Lower leg skin (tissue), 4 donors: Measurements from ENCODE around the gene GADD45B. TPM values are rescaled to one million over a fixed set of nuclear protein-coding genes. Genes with fewer than 3 reads are reported as not detected.

Source experiments
- DNase-seq, 2 donors: peaks; one replicate each; pipeline ENCODE4 v3.0.0-alpha.2; 2019; ENCODE audit warnings: low spot score in 2 of 2
- H3K4me3 ChIP-seq: fragments of 200-600 bp; sonication (generic); 2 replicates; pipeline ENCODE4 v1.5.1; 2017; ENCODE audit warnings: mild to moderate bottlenecking, low read depth; ENCODE audit not compliant: poor library complexity, severe bottlenecking
- CTCF ChIP-seq, 3 donors: fragments of 450-650 bp; IDR thresholded peaks; one replicate each; pipeline ENCODE4 v1.5.1; 2016; ENCODE audit warnings: antibody characterized with exemption in 3 of 3, mild to moderate bottlenecking in 3 of 3, moderate library complexity in 2 of 3
- POLR2A ChIP-seq, 2 donors: fragments of 450-650 bp; IDR thresholded peaks; one replicate each; pipeline ENCODE4 v1.6.1; 2016 to 2017; ENCODE audit warnings: antibody characterized with exemption in 2 of 2, mild to moderate bottlenecking in 1 of 2, moderate library complexity in 1 of 2
- WGBS, 2 donors: methylation state at CpG; one replicate each; pipeline ENCODE4 v1.1.5; 2018; 5-methylcytosine and 5-hydroxymethylcytosine counted together
- intact Hi-C: fragments of 100-400 bp; cut with DNase I; formaldehyde crosslinking; loops from one replicate; pipeline ENCODE4 v1.15.0; 2023; ENCODE audit warnings: low total_unique reads
- total RNA-seq, 4 donors: library from RNA; depleted of rRNA; stranded (reverse); fragments of >200 nt; gene quantifications; one replicate each; pipeline ENCODE4 v1.1.0, GENCODE V29; 2016

Gene GADD45B
- total RNA-seq, 4 donors from 2014 or later = 74.0 to 205 (median 106) TPM

- H3K4me3 ChIP-seq = no peak overlapping the region
- DNase-seq = no peak
- intact Hi-C loops = no loop called here
- WGBS, 2 donors = 73 to 76% methylated on average over 31 to 37 of the region's 37 CpGs
- TF ChIP-seq CTCF (IDR thresholded peaks at IDR 0.05) = no peak
- TF ChIP-seq POLR2A (IDR thresholded peaks at IDR 0.05) = no peak
These were observed 46.9 kb upstream of the GADD45B start for GRCh38 chr19:2428756-2429711.

DNA sequence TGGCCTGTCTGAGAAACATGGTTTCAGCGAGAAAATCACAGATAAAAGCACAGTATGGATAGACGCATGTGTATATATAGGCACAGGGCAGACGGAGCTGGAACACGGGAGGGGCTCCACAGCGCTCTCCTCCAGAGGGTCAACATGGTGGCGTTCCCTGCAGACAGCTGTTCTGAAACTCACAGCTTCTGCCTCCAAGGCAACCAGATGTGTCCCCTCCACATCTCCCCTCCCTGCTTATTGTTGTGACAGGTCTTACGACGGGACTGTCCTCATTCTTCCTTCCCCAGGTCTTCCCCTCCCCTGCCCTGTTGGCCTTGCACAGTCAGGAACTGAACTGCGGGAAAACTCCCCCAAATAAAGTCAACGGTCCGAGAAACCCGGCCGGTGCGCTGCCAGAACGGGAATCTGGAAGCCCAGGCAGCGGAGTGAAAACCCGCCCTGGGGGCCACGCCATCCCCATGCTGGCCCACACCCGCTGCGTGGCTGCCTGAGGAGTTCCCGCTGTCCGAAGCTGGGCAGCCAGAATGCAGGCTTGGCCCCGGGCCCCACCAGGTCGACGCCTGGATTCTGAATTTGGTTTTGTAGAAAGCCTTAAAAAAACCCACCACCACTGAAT, 45.9 kb upstream of the GADD45B start:
- WGBS, 2 donors = 88 to 92% methylated on average over 23 to 25 of the region's 25 CpGs
- TF ChIP-seq POLR2A (IDR thresholded peaks at IDR 0.05) (no peak), CTCF (IDR thresholded peaks at IDR 0.05) (no peak)
- no peak for DNase-seq
- H3K4me3 ChIP-seq = no peak overlapping the region
- intact Hi-C loops = no loop called here

- DNase-seq = no peak
- no peak for TF ChIP-seq CTCF (IDR thresholded peaks at IDR 0.05)
- no peak for TF ChIP-seq POLR2A (IDR thresholded peaks at IDR 0.05)
- 91 to 93% methylated on average over 31 to 32 of the region's 37 CpGs for WGBS, 2 donors
- H3K4me3 ChIP-seq = no peak overlapping the region
- intact Hi-C loops = no loop called here
These were observed 44.4 kb upstream of the GADD45B start for GRCh38 chr19:2431318-2432055.

DNA sequence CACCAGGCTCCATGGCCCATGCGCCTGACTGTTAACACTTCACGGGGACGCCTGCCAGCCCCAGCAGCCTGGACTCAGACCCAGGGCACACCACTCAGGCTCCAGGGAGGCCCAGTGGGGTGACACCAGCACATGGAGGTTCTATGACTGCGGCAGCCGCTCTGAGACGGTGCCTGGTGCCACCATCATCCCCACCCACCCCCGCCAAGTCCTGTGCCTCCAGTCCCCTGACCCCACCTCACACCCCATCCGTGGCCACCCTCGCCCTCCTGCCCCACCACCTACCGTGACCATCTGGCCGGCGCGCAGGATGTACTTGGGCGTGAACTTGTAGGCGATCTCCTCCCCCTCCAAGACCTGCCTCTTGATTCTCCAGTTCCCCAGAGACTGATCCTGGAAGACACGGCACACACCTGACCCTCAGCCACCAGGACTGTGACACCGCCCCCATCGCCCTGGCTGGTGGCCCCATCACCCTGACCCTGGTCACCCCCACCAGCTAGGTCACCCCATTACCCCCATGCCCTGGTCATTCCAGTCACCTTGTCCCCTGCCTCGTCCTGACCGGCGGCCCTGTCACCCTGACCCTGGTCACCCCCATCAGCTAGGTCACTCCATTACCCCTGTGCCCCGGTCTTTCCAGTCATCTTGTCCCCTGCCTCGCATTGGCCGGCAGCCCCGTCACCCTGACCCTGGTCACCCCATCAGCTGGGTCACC, 43.6 kb upstream of the GADD45B start:
- intact Hi-C loops = no loop called here
- H3K4me3 ChIP-seq = no peak overlapping the region
- no peak for DNase-seq
- 98% methylated on average over 23 to 25 of the region's 25 CpGs for WGBS, 2 donors
- TF ChIP-seq CTCF (IDR thresholded peaks at IDR 0.05) (no peak), POLR2A (IDR thresholded peaks at IDR 0.05) (no peak)

GRCh38 chr19:2433854-2434253, 42.1 kb upstream of the GADD45B start:
- DNase-seq = no peak
- intact Hi-C loops = no loop called here
- 95 to 97% methylated on average over 28 to 30 of the region's 30 CpGs for WGBS, 2 donors
- no peak for TF ChIP-seq POLR2A (IDR thresholded peaks at IDR 0.05)
- H3K4me3 ChIP-seq = no peak overlapping the region
